SU-DHL-6 (cell line): Measurements from ENCODE around the gene FAM163A.

ENCODE experiments used
- CTCF ChIP-seq: fragments of 200-600 bp; sonication (generic); IDR thresholded peaks from one replicate; pipeline ENCODE4 v1.5.1; 2017; ENCODE audit warnings: antibody characterized with exemption, mild to moderate bottlenecking, low read length, moderate library complexity; ENCODE audit not compliant: insufficient read depth, poor library complexity, severe bottlenecking
- EZH2phosphoT487 ChIP-seq: fragments of 200-600 bp; sonication (generic), shearing (Covaris generic); conservative IDR thresholded peaks from 2 replicates; pipeline ENCODE4 v1.6.1; 2018; ENCODE audit warnings: mild to moderate bottlenecking, antibody characterized with exemption, low read length, moderate library complexity, mixed read lengths

GRCh38 chr1:179702946-179703539 is 40.0 kb upstream of the FAM163A start:
- TF ChIP-seq CTCF = no peak
- no peak for TF ChIP-seq EZH2phosphoT487
